HAP-1 (cell line): ENCODE results near the gene STK4.

Source experiments
- DNase-seq, 2 experiments: peaks; one replicate each; pipeline ENCODE4 v3.0.0-alpha.2; 2016 to 2020; ENCODE audit warnings: low spot score in 2 of 2
- H3K27me3 ChIP-seq: fragments of 250-450 bp; sonication (Bioruptor Pico); 2 replicates; pipeline ENCODE4 v1.5.1; 2020; ENCODE audit warnings: low read depth, mild to moderate bottlenecking, moderate library complexity
- H3K36me3 ChIP-seq: fragments of 250-450 bp; sonication (Bioruptor Pico); replicated peaks from 2 replicates; pipeline ENCODE4 v1.5.1; 2020; ENCODE audit warnings: mild to moderate bottlenecking
- H3K4me1 ChIP-seq: fragments of 250-450 bp; sonication (Bioruptor Pico); 2 replicates; pipeline ENCODE4 v1.5.1; 2020; ENCODE audit warnings: mild to moderate bottlenecking
- H3K4me3 ChIP-seq: fragments of 250-450 bp; sonication (Bioruptor Pico); 2 replicates; pipeline ENCODE4 v1.5.1; 2020; ENCODE audit warnings: mild to moderate bottlenecking, moderate library complexity
- H3K9me3 ChIP-seq: fragments of 250-450 bp; sonication (Bioruptor Pico); 2 replicates; pipeline ENCODE4 v1.5.1; 2020; ENCODE audit warnings: mild to moderate bottlenecking, moderate library complexity
- in situ Hi-C: fragments of 300-500 bp; cut with MboI; formaldehyde crosslinking; loops from 3 replicates; pipeline ENCODE4 v1.14.3; 2020; ENCODE audit warnings: low sequenced_read_pairs, inconsistent platforms, mixed read lengths

The STK4 gene

DNA sequence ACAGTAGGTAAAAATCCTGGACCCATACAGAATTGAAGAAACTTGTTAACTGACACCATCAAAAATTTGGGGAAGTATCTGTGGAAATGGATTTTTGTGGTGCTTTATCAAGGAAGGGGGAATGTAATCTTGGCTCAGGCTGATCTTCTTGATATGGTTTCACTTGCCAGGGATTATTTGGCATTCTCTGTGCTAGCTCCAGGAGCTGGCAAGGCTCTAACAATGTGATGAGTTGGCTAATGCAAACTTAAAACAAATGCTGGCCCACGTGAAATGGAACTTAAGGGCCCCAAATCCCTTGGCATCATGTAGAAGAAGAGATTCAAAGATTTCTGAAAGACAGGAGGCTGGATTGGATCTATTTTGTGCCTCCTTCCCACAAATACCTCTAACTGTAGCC is 121.5 kb downstream of the STK4 start:
- in situ Hi-C loops = no loop called here
- no peak for DNase-seq
- Histone ChIP-seq H3K4me1 (no peaks in the 10 kb centered on the region), H3K4me3 (no peak overlapping the region), H3K27me3 (no peaks in the 10 kb centered on the region), H3K36me3 (no peaks in the 10 kb centered on the region), H3K9me3 (no peaks in the 10 kb centered on the region)

DNA sequence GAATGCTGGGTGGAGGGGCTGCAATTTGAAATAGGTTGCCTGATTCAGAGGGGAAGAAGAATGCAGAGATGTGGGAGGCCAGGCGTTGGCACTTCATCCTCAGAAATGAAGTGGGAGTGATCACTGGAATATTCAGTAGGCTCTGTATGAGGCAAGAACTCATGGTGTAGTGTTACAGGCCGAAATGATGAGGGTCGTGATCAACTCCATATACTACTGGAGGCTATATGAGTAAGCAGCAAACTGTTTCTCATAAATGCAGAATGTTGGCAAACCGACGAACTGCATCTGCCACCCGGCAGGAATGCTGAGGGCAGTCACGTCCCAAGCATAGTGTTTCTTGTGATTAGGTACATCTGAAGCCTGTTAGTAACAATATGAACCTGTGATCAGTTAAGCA is 121.9 kb downstream of the STK4 start:
- H3K4me1 ChIP-seq = no peaks in the 10 kb centered on the region
- H3K9me3 ChIP-seq = no peaks in the 10 kb centered on the region
- no peaks in the 10 kb centered on the region for H3K27me3 ChIP-seq
- in situ Hi-C loops = no loop called here
- no peak overlapping the region for H3K4me3 ChIP-seq
- no peak for DNase-seq
- H3K36me3 ChIP-seq = no peaks in the 10 kb centered on the region

DNA sequence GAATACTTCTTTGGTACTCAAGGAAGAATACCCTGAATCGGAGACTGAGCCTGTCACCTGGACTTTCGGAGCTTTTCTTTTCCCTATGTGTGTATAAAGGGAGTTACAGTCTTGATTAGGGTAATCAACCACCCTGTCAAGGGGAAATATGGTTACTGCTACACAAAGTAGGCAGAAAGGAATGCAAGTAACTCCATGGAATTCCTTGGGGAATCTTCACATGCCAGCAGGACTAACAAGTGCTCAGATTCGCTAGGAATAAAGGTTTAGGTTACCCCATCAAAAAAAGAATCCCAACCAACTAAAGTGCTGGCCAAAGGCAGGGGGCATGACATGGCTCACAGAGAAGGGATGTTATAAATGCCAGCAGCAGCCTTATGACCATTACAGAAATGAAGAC is 124.2 kb downstream of the STK4 start:
- Histone ChIP-seq H3K36me3 (no peaks in the 10 kb centered on the region), H3K4me3 (no peak overlapping the region), H3K9me3 (no peaks in the 10 kb centered on the region), H3K4me1 (no peaks in the 10 kb centered on the region), H3K27me3 (no peaks in the 10 kb centered on the region)
- in situ Hi-C loops = loop anchor here (5.0 kb wide), 1 partner anchor 78 kb away; no protein-coding TSS in a partner anchor
- no peak for DNase-seq

DNA sequence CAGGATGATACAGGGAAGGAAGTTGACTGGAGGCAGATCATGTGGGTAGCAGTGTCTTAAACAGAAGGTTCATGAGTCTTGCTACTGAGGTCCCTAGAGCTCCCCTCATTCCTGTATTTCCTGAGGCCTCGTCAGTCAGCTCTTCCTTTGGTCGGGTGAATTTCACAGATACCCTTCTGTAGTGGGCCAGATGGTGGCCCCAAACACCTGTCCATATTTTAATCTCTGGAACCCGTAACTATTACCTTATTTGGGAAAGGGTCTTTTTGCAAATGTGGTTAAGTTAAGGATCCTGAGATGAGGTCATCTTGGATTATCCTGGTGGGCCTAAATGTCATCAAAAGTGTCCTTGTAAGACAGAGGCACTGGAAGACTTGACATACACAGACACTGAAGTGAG is 125.1 kb downstream of the STK4 start:
- Histone ChIP-seq H3K27me3 (no peaks in the 10 kb centered on the region), H3K36me3 (no peaks in the 10 kb centered on the region), H3K9me3 (no peaks in the 10 kb centered on the region), H3K4me3 (no peak overlapping the region), H3K4me1 (no peaks in the 10 kb centered on the region)
- in situ Hi-C loops = loop anchor here (5.0 kb wide), 1 partner anchor 79 kb away; no protein-coding TSS in a partner anchor
- DNase-seq = no peak

DNA sequence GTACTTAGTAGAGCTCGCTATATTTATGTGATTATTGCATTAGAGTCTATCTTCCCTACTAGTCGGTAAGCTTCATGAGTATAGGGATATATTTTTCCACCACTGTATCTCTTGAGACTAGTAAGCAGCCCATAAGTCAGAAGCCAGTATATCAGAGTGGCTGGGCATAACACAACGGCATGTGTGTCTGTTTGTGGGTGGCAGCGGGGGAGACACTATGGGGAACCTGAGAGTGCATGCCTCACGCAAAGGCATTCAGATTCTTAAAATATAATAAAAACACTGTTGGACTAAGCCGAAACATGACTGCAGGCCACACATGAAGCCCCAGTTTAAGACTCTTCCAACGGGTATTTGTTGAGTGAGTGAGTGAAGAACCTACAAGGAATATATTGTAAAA is 126.6 kb downstream of the STK4 start:
- in situ Hi-C loops = loop anchor here (5.0 kb wide), 1 partner anchor 81 kb away; no protein-coding TSS in a partner anchor
- Histone ChIP-seq H3K9me3 (no peaks in the 10 kb centered on the region), H3K4me1 (no peaks in the 10 kb centered on the region), H3K4me3 (no peak overlapping the region), H3K36me3 (no peaks in the 10 kb centered on the region), H3K27me3 (no peaks in the 10 kb centered on the region)
- no peak for DNase-seq

DNA sequence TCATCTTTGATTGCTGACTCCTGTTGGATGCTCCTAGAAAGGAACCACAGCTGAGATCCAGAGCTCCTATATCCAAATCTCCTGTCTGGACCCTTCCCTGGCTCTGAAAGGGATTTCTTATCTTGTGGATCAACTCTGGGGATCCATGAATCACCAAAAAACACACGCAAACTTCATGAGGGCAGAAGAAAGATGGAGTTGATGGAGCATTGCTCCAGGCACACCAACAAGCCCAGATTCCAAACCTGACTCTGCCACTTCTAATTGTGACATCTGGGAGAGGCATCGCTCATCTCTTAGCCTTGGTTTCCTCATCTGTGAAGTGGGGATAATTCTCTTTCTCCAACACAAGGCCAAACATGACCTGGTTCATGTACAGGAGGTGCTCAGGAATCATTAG is 127.9 kb downstream of the STK4 start:
- in situ Hi-C loops = loop anchor here (5.0 kb wide), 1 partner anchor 82 kb away; no protein-coding TSS in a partner anchor
- Histone ChIP-seq H3K36me3 (no peaks in the 10 kb centered on the region), H3K27me3 (no peaks in the 10 kb centered on the region), H3K4me1 (no peaks in the 10 kb centered on the region), H3K9me3 (no peaks in the 10 kb centered on the region), H3K4me3 (no peak overlapping the region)
- no peak for DNase-seq

DNA sequence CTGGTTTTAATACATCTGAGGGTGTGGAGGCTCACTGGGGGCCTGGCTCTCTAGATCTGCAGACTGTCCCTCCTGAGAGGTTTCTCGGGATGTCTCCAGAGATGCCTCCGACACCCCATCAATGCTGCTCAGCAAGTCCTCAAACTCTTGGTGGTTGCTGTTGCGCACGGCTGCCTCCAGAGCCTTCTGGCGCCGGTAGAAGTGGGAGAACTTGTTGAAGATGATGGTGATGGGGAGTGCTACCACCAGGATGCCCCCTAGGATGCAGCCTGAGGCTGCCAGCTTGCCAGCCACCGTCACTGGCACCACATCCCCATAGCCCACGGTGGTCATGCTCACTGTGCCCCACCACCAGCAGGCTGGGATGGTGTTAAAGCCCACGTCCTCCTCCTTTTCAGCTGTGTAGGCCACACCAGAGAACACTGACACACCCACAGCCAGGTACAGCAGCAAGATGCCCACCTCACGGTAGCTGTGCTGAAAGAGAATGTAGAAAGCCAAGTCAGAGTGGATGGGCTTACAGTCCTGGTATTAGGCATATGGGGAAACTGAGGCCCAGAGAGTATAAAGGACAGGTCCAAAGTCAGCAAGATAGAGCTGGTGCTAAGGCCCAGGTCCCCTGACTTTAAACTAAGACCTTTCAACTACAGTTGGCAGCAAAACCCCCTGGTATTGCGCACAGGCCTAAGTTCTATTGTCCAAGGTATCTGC is 128.7 kb downstream of the STK4 start:
- H3K36me3 ChIP-seq = no peaks in the 10 kb centered on the region
- no peak for DNase-seq
- no peaks in the 10 kb centered on the region for H3K27me3 ChIP-seq
- H3K9me3 ChIP-seq = no peaks in the 10 kb centered on the region
- in situ Hi-C loops = loop anchor here (5.0 kb wide), 1 partner anchor 83 kb away; no protein-coding TSS in a partner anchor
- H3K4me1 ChIP-seq = no peaks in the 10 kb centered on the region
- no peak overlapping the region for H3K4me3 ChIP-seq

DNA sequence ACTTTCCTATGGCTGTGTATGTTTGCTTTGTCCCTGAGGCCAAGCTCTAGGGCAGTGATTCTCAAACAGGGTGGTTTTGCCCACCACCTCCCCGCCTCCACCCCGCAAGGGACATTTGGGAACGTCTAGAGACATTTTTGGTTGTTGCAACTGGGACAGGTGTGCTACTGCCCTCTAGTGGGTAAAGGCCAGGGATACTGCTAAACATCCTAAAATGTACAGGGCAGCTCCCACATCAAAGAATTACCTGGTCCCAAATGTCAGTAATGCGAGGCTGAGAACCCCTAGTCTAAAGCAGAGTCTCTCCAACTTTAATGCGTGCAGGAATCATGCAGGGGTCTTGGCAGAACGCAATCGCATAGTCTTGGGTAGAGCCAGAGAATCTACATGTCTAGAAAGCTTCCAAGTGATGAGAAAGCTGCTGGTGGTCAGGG is 129.5 kb downstream of the STK4 start:
- Histone ChIP-seq H3K4me1 (no peaks in the 10 kb centered on the region), H3K36me3 (no peaks in the 10 kb centered on the region), H3K4me3 (no peak overlapping the region), H3K27me3 (no peaks in the 10 kb centered on the region), H3K9me3 (no peaks in the 10 kb centered on the region)
- in situ Hi-C loops = no loop called here
- DNase-seq = peak; percentile 38 to 81

DNA sequence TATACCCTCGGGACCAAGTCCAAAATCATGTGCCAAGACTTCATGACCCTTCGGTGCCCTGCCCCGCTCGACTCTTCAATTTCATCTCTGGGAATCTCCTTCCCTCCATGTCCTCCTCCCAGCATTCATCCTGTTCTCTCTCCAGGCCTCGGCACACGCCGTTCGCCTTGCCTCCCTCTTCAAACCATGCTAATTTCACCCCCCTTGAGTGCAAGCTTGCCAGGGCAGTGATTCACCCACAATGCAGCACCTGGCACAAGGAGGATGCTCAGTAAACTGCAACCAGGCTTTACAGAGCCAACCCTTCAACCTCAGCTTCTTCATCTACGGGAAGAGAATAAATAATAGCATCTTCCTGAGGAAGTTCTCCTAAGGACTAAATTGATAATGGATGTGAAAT is 130.5 kb downstream of the STK4 start:
- H3K27me3 ChIP-seq = no peaks in the 10 kb centered on the region
- no peaks in the 10 kb centered on the region for H3K4me1 ChIP-seq
- in situ Hi-C loops = no loop called here
- no peak overlapping the region for H3K4me3 ChIP-seq
- no peaks in the 10 kb centered on the region for H3K36me3 ChIP-seq
- no peaks in the 10 kb centered on the region for H3K9me3 ChIP-seq
- DNase-seq = no peak

DNA sequence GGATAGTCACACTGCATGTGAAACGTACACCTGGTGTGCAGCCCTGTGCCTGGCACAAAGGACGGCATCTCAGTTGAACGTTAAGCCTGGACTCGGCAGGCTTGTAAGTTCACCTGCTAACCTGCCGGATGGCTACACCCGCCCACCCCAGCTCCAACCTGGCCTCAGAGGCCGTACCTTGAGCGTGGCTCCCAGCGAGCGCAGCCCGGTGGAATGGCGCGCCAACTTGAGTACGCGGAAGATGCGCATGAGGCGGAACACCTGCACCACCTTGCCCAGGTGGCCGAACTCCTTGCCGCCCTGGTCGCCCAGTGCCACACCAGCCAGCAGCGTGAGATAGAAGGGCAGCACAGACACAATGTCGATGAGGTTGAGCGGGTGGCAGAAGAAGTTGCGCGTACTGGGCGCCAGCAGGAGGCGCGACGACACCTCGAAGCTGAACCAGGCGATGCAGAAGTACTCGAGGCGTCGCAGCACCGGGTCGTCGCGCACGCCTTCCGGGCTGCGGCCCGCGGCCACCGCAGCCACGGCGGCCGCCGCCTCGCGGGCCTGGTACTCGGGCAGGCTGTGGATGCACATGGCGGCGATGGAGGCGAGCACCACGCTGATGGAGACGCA is 131.3 kb downstream of the STK4 start:
- in situ Hi-C loops = no loop called here
- DNase-seq = peak in 1 of 2 experiments; percentile 59
- H3K4me3 ChIP-seq = no peak overlapping the region

DNA sequence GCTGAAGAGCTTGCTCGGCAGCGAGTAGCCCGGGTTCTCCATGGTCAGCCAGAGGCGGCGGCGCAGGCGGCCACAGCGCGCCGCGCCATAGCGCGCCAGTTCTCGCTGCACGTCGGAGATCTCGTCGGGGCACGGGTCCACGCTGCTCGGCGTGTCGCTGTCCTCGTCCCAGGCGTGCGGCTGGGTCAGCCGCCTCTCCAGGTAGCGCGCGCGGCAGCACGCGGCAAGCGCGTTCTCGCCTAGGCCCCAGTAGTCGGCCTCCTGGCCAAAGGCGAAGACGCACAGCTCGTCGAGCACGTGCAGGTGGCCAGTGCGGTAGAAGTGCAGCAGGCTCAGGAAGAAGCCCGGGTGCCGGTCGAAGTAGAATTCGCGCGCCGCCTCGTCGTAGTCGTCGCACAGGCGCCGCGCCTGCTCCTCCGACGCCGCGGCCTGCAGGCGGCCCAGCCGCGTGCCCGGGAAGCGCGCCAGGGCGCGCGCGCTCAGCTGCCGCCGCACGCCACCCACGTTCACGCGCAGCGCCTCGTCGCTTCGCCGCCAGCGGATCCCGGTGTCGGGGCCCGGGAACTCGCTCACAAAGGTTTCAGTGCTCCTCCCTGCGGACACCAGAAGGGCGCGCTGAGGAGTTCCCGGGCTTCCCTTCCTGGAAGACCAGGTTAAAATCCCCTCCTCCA is 131.9 kb downstream of the STK4 start:
- Histone ChIP-seq H3K27me3 (no peaks in the 10 kb centered on the region), H3K4me1 (no peaks in the 10 kb centered on the region), H3K9me3 (no peaks in the 10 kb centered on the region), H3K36me3 (no peaks in the 10 kb centered on the region), H3K4me3 (no peak overlapping the region)
- in situ Hi-C loops = no loop called here
- DNase-seq = no peak

More for the DNA sequence above, 131.3 kb downstream of the STK4 start:
- H3K27me3 ChIP-seq = no peaks in the 10 kb centered on the region
- H3K4me1 ChIP-seq = no peaks in the 10 kb centered on the region
- no peaks in the 10 kb centered on the region for H3K9me3 ChIP-seq
- H3K36me3 ChIP-seq = no peaks in the 10 kb centered on the region

DNA sequence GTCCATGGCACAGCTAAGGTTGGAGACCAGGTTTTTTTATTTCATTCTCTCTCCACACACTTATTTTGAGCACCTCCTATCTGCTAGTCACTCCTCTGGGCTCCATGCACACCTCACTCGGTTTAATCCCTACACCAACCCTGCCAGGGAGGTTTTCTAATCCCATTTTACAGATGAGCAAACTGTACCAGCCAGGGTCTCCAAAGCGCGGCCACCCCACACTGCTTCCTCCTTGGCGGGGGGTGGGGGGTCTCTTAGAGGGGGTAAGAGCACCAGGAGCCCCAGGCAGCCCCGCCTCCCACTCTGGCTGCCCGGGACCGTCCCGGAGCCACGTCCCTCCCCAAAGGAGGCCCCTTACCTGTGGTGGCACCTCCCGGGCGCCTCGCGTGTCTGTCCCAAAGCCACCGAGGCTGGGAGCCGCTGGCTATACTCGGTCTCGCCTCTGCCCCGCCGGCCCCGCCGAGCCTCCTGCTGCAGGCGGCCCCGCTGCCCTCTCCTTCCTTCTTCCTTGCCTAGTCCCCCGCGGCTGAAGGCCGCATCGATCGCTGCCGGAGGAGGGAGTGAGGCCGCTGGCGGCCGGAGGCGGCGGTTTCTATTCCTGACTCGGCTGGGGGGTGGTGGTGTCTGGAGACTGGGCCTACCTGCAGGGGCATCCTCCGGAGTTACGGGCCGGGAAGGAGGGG is 134.4 kb downstream of the STK4 start, which contains the start of gene KCNS1:
Gene KCNS1 (minus strand): TSS at position 565 of the 683 bp plus-strand sequence. CDS start 1,891 bp downstream, outside the sequence.
- Histone ChIP-seq H3K4me1 (no peaks in the 10 kb centered on the region), H3K4me3 (no peak within 1 kb of the TSS), H3K27me3 (no peaks in the 10 kb centered on the region; the same call in 1 of the 2 replicates), H3K36me3 (no peaks in the 10 kb centered on the region), H3K9me3 (no peaks in the 10 kb centered on the region)
- in situ Hi-C loops = no loop called here
- DNase-seq = peak in 1 of 2 experiments; percentile 21

DNA sequence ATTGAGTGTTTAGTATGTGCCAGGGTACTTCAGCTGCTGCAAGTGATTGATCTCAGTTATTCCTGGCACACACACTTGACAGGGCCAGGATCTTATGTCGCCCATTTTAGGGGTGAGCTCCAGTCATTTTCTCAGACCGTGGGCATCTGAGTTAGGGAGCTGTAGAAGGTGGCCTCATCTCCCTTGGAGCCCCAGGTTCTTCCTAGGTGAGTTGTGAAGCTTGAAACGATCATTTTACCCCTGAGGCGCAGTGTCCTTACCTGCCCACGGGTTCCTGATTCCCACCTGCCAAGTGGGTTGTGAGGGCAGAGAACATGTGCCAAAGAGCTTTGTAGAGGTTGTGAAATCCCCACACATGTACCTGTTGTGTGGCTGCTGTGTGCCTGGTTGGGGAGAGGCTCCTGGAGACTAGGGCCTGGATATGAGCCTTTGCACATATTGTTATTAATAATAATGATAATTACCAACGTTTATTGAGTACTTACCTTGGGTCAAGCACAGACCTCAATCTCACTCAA is 135.1 kb downstream of the STK4 start:
- Histone ChIP-seq H3K4me1 (no peaks in the 10 kb centered on the region), H3K36me3 (no peaks in the 10 kb centered on the region), H3K27me3 (no peaks in the 10 kb centered on the region; the same call in 1 of the 2 replicates), H3K4me3 (no peak overlapping the region), H3K9me3 (no peaks in the 10 kb centered on the region)
- in situ Hi-C loops = no loop called here
- no peak for DNase-seq
